ENCODE data around the gene GRID2. TPM values are rescaled to one million over a fixed set of nuclear protein-coding genes. Genes with fewer than 3 reads are reported as not detected.

The GRID2 gene
- total RNA-seq, 4 donors from 2014 or later = 0.33 TPM; not detected in 3

DNA sequence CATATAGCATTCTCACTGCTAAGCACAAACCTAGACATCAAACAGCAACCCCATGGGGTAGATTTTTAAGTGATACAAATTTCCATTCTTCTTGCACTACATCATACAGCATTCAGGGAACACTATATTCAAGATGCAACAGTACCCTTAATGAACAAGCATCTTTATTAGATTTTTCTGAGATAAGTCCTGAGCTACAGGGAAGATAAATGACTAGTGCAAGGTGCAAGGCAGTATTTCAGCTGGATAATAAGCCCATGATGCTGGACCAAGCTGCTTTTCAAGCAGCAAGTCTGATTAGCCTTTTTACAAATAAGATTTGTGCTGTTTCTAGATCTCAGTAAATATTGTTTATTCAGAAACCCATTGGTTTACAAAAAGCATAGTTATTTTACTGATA, 1332.2 kb downstream of the GRID2 start:
- H3K27ac ChIP-seq = no peak overlapping the region
- H3K4me1 ChIP-seq = no peaks in the 10 kb centered on the region
- no peak overlapping the region for H3K4me3 ChIP-seq (replicated peaks in 1 of 3)
- intact Hi-C loops (cut with DNase I) = no loop called here
- no peak for DNase-seq
- no peaks in the 10 kb centered on the region for H3K27me3 ChIP-seq
- TF ChIP-seq POLR2A (IDR thresholded peaks at IDR 0.05) (no peak), CTCF (IDR thresholded peaks at IDR 0.05) (no peak)
- no peaks in the 10 kb centered on the region for H3K9me3 ChIP-seq
- H3K36me3 ChIP-seq = no peaks in the 10 kb centered on the region

- H3K36me3 ChIP-seq = no peaks in the 10 kb centered on the region
- H3K27me3 ChIP-seq = no peaks in the 10 kb centered on the region
- no peaks in the 10 kb centered on the region for H3K4me1 ChIP-seq
- DNase-seq = no peak
- H3K4me3 ChIP-seq (replicated peaks in 1 of 3) = no peak overlapping the region
- H3K27ac ChIP-seq = no peak overlapping the region
- intact Hi-C loops (cut with DNase I) = no loop called here
- TF ChIP-seq POLR2A (IDR thresholded peaks at IDR 0.05) (no peak), CTCF (IDR thresholded peaks at IDR 0.05) (no peak)
- 87 to 91% methylated on average over 3 of the region's 3 CpGs for WGBS, 2 donors
- no peaks in the 10 kb centered on the region for H3K9me3 ChIP-seq
Measured at GRCh38 chr4:93645120-93645519, 1341.4 kb downstream of the GRID2 start.

DNA sequence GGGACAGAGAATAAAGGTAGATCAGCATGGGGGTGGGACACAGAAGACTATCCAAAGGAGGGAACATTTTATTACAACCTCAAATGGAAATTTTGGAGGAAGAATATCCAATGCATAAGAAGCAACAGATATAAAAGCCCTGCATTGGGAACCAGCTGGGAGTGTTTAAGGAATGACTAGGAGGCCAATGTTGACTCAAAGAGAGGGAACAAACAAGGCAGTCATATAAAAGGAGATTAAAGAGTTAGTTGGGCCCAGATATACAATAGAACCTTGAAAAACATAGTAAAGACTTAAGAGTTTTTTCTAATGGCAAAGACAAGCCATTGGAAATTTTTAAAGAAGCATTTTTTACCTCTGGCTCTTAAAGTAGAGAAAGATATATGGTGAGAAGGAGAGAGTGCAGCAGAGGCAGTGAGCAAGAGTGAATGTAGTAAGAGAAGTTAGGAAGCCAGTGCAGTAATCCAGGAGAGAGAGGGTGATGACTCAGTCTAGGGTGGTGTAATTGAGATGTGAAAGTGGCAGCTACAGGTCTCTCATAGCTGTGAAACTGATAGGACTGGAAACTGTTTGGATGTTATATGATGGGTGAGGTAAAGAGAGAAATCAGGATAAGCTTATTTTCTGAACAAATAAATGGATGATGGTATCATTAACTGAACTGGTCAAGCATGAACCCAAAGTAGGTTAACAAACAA, 1342.6 kb downstream of the GRID2 start:
- DNase-seq = no peak
- no peak overlapping the region for H3K27ac ChIP-seq
- intact Hi-C loops (cut with DNase I) = no loop called here
- H3K9me3 ChIP-seq = no peaks in the 10 kb centered on the region
- no peaks in the 10 kb centered on the region for H3K27me3 ChIP-seq
- H3K36me3 ChIP-seq = no peaks in the 10 kb centered on the region
- no peak overlapping the region for H3K4me3 ChIP-seq (replicated peaks in 1 of 3)
- H3K4me1 ChIP-seq = no peaks in the 10 kb centered on the region
- no peak for TF ChIP-seq CTCF (IDR thresholded peaks at IDR 0.05)
- TF ChIP-seq POLR2A (IDR thresholded peaks at IDR 0.05) = no peak

DNA sequence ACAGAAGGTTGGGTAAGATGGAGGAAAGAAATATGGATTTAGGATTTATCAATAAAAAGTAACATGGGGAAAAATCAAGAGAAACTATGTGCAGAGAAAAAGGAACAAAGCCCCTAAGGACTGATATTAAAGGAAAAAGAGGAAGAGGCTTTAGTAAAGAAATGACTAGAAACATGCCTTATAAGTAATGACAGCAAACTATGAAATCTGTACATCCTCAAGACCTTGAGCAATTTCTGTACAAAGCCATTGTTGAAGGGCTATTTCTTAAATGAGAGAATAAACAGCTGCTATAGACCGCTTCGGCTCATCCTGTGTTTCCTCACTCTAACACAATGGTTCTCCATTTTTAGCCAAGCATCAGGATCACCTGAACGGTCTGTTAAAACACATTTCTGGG, 1344.5 kb downstream of the GRID2 start:
- 79 to 84% methylated on average over 3 of the region's 3 CpGs for WGBS, 2 donors
- no peak for TF ChIP-seq POLR2A (IDR thresholded peaks at IDR 0.05)
- TF ChIP-seq CTCF (IDR thresholded peaks at IDR 0.05) = no peak
- H3K27ac ChIP-seq = no peak overlapping the region
- H3K4me3 ChIP-seq (replicated peaks in 1 of 3) = no peak overlapping the region
- intact Hi-C loops (cut with DNase I) = no loop called here
- no peaks in the 10 kb centered on the region for H3K4me1 ChIP-seq
- no peaks in the 10 kb centered on the region for H3K27me3 ChIP-seq
- no peaks in the 10 kb centered on the region for H3K9me3 ChIP-seq
- H3K36me3 ChIP-seq = no peaks in the 10 kb centered on the region
- no peak for DNase-seq

DNA sequence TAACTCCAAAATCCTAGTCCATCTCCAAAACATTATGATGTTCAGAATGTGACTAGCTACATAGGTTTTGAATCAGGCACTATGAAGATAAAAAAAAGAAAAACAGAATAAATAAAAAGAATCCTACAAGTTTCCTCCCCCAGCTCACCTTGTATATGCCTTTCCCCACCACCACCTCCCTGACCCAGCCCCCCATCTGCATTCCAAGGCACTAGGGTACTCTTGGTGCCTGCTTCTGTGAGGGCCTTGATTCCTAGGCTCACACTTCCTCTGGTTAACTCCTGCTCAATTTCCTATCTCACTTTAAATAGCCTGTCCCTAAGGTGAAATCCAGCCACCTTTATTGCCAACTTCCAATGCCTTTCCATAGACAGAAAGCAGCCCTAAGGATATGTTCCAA, 1346.1 kb downstream of the GRID2 start:
- Histone ChIP-seq H3K27ac (no peak overlapping the region), H3K9me3 (no peaks in the 10 kb centered on the region), H3K27me3 (no peaks in the 10 kb centered on the region), H3K4me1 (no peaks in the 10 kb centered on the region), H3K4me3 (replicated peaks in 1 of 3) (no peak overlapping the region), H3K36me3 (no peaks in the 10 kb centered on the region)
- no peak for TF ChIP-seq CTCF (IDR thresholded peaks at IDR 0.05)
- no peak for TF ChIP-seq POLR2A (IDR thresholded peaks at IDR 0.05)
- no peak for DNase-seq
- intact Hi-C loops (cut with DNase I) = no loop called here

All from thyroid gland (tissue), 4 donors.